Ovary (tissue), 9 donors: ENCODE data around the gene OMD. TPM values are rescaled to one million over a fixed set of nuclear protein-coding genes. Genes with fewer than 3 reads are reported as not detected.

Source experiments
- DNase-seq, 5 donors: peaks; one replicate each; pipeline ENCODE4 v3.0.0-alpha.2; 2019 to 2020
- H3K27ac ChIP-seq, 2 donors: fragments of 200-600 bp; one replicate each; pipeline versions ENCODE4 v1.5.1 to v1.8.0; 2019 to 2022
- H3K27me3 ChIP-seq: fragments of 200-600 bp; one replicate; pipeline ENCODE4 v1.8.0; 2022
- H3K36me3 ChIP-seq: fragments of 200-600 bp; sonication (generic); one replicate; pipeline ENCODE4 v1.5.1; 2019
- H3K4me1 ChIP-seq: one replicate; pipeline ENCODE4 v1.8.1; 2013; ENCODE audit warnings: mild to moderate bottlenecking, moderate library complexity; ENCODE audit not compliant: insufficient read depth
- H3K4me3 ChIP-seq: fragments of 200-600 bp; sonication (generic); one replicate; pipeline ENCODE4 v1.5.1; 2017
- H3K9me3 ChIP-seq, 2 donors: fragments of 200-600 bp in 1 of 2; sonication (generic) in 1 of 2; one replicate each; pipeline versions ENCODE4 v1.5.1 to v1.8.1; 2013 to 2019; ENCODE audit warnings: mild to moderate bottlenecking in 1 of 2, moderate library complexity in 1 of 2
- EP300 ChIP-seq: sonication (generic); formaldehyde crosslinking; IDR thresholded peaks from one replicate; pipeline ENCODE4 v1.6.1; 2017; ENCODE audit warnings: antibody characterized with exemption
- POLR2A ChIP-seq: fragments of 450-650 bp; IDR thresholded peaks from one replicate; pipeline ENCODE4 v1.6.1; 2017; ENCODE audit warnings: antibody characterized with exemption, mild to moderate bottlenecking, moderate library complexity
- WGBS, 3 donors: extraction: QIAGEN DNeasy Blood & Tissue Kit in 1 of 3; methylation state at CpG; one replicate each; pipeline versions ENCODE4 v1.1.5 to v1.1.7; 2013 to 2017; 5-methylcytosine and 5-hydroxymethylcytosine counted together
- intact Hi-C, 4 donors: fragments of 100-400 bp; cut with DNase I; formaldehyde crosslinking; loops; one replicate each; pipeline versions ENCODE4 v1.11.0 to v1.15.1; 2022 to 2023
- polyA plus RNA-seq, 2 donors: library from polyadenylated mRNA; stranded (reverse); fragments of 200-250 nt in 1 of 2; fragments of 350-450 nt in 1 of 2; fragmentation: Illumina TruSeq in 1 of 2; extraction: RNeasy Lipid Tissue Mini Kit (QIAGEN cat#74804) in 1 of 2; gene quantifications; one replicate each; pipeline ENCODE4 v1.2.3, GENCODE V29; 2013 to 2014
- total RNA-seq, 7 donors: library from RNA; depleted of rRNA in 2 of 7; stranded (reverse); fragments of >200 nt in 2 of 7; fragmentation: NEBNext Ultra II Directional in 3 of 7; extraction: Animal tissue kit (Norgen Biotek cat#: 25700) in 3 of 7; gene quantifications; one replicate each; pipeline versions ENCODE4 v1.1.0 to v1.2.4, GENCODE V29; 2016 to 2023
- TF ChIP-seq, protein P1 (sequence below), 3 donors: fragments of 450-650 bp in 2 of 3; fragments of 200-600 bp in 1 of 3; IDR thresholded peaks; one replicate each; pipeline versions ENCODE4 v1.5.1 to v1.8.0; 2016 to 2022; ENCODE audit warnings: antibody characterized with exemption in 3 of 3, mild to moderate bottlenecking in 1 of 3
- donor health status: DM: no; HTN: no; CAD: no; lungs with moderate emphysema.
- donor health status: DM: no; HTN: no; CAD: no.
- donor health status: Bipolar disorder and iron deficiency.
- donor health status: DM: yes; HTN: yes; CAD: no.
- donor health status: DM: no; HTN: no; CAD: no.
- donor health status: DM: yes; HTN: yes; CAD: no.

Gene OMD
- total and polyA plus RNA-seq, 9 donors: 2.1 to 32.6 (median 18.9) TPM

DNA sequence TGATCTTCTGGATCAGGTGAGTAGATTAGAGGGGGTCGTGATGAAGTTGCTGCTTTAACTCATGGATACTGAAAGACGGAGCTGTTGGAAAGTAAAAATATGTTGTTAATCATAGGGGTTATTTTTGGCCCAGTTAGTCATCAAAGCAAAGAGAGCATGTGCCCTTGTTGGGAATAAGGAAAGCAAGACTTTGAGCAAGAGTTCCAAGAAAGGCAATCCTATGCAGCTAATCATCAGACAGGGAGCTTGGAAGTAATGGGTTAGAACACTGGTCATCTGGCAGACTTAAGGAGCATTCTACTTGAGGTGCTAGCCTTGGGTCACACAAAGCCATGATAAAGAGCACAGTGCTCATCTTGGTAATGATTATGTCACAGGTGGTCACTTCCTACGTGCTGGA is 39.7 kb upstream of the OMD start:
- Histone ChIP-seq H3K27ac (peak overlapping the region in 1 of 2 donors; percentile 56), H3K9me3 (no peaks in the 10 kb centered on the region), H3K36me3 (no peaks in the 10 kb centered on the region), H3K27me3 (no peaks in the 10 kb centered on the region), H3K4me1 (peaks cover 7% of the 10 kb centered on the region), H3K4me3 (no peak overlapping the region)
- peak; percentile 29 for TF ChIP-seq EP300
- TF ChIP-seq, protein P1, sequence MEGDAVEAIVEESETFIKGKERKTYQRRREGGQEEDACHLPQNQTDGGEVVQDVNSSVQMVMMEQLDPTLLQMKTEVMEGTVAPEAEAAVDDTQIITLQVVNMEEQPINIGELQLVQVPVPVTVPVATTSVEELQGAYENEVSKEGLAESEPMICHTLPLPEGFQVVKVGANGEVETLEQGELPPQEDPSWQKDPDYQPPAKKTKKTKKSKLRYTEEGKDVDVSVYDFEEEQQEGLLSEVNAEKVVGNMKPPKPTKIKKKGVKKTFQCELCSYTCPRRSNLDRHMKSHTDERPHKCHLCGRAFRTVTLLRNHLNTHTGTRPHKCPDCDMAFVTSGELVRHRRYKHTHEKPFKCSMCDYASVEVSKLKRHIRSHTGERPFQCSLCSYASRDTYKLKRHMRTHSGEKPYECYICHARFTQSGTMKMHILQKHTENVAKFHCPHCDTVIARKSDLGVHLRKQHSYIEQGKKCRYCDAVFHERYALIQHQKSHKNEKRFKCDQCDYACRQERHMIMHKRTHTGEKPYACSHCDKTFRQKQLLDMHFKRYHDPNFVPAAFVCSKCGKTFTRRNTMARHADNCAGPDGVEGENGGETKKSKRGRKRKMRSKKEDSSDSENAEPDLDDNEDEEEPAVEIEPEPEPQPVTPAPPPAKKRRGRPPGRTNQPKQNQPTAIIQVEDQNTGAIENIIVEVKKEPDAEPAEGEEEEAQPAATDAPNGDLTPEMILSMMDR (IDR thresholded peaks at IDR 0.05): no peak
- TF ChIP-seq POLR2A: no peak
- no peak for DNase-seq
- intact Hi-C loops: no loop called here
- WGBS, 3 donors: 28 to 34% (median 32%) methylated on average over 3 of the region's 3 CpGs

DNA sequence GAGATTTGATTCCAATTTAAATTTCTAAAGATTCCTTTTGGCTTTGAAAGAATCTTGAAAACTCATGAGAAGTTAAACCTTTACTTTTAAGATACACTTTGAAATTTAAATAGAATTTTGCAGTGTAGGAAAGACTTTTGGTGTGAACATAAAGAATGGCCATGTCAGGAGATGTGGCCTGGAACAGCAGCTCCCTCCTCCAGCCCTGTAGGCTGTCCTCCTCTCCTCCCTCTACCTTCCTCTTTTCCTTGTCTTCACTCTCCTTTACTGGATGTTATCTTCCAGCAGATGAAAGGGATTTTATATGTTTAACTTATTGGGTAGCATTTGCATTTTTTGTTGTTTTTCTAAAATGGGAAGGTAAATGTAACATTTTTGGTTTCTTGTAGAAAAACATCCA is 39.1 kb upstream of the OMD start:
- Histone ChIP-seq H3K27ac (no peak overlapping the region), H3K27me3 (no peaks in the 10 kb centered on the region), H3K4me1 (peaks cover 7% of the 10 kb centered on the region), H3K36me3 (no peaks in the 10 kb centered on the region), H3K9me3 (no peaks in the 10 kb centered on the region), H3K4me3 (no peak overlapping the region)
- DNase-seq: no peak
- intact Hi-C loops: no loop called here
- TF ChIP-seq EP300: no peak
- TF ChIP-seq, protein P1 (IDR thresholded peaks at IDR 0.05): no peak
- no peak for TF ChIP-seq POLR2A

- TF ChIP-seq, protein P1 (IDR thresholded peaks at IDR 0.05): no peak
- TF ChIP-seq EP300 (no peak), POLR2A (no peak)
- Histone ChIP-seq H3K4me1 (no peaks in the 10 kb centered on the region), H3K27ac (no peak overlapping the region), H3K27me3 (no peaks in the 10 kb centered on the region), H3K4me3 (no peak overlapping the region), H3K36me3 (no peaks in the 10 kb centered on the region), H3K9me3 (no peaks in the 10 kb centered on the region)
- intact Hi-C loops: no loop called here
- no peak for DNase-seq
- 91 to 94% (median 91%) methylated on average over 4 of the region's 4 CpGs for WGBS, 3 donors
Observed at GRCh38 chr9:92457576-92457975, 33.3 kb upstream of the OMD start.

DNA sequence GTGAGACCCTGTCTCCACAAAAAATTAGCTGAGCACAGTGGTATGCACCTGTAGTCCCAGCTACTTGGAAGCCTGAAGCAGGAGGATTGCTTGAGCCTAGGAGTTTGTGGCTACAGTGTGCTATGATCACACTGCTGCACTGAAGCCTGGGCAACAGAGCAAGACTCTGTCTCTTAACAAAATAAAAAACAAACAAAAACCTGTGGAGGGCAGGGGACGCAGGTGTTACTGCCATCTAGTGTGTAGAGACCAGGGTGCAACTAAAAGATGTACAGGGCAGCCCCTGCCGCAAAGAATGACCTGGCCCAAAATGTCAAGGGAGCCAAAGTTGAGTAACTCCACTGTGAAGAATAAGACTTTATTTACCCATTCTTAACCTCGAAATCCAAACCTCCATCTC is 30.9 kb upstream of the OMD start:
- no peak overlapping the region for H3K27ac ChIP-seq
- TF ChIP-seq POLR2A (no peak), EP300 (no peak)
- TF ChIP-seq, protein P1 (IDR thresholded peaks at IDR 0.05): no peak

GRCh38 chr9:92446536-92446935 is 22.3 kb upstream of the OMD start:
- H3K4me3 ChIP-seq: no peak overlapping the region
- no peaks in the 10 kb centered on the region for H3K9me3 ChIP-seq
- H3K27me3 ChIP-seq: no peaks in the 10 kb centered on the region
- no peaks in the 10 kb centered on the region for H3K4me1 ChIP-seq
- H3K27ac ChIP-seq: no peak overlapping the region
- TF ChIP-seq POLR2A (no peak), EP300 (no peak)
- TF ChIP-seq, protein P1 (IDR thresholded peaks at IDR 0.05): no peak
- intact Hi-C loops: loop anchor here in 1 of 4 donors (10.0 kb wide), 1 partner anchor 188 kb away; no protein-coding TSS in a partner anchor
- no peaks in the 10 kb centered on the region for H3K36me3 ChIP-seq
- DNase-seq: no peak

More for the DNA sequence above, 30.9 kb upstream of the OMD start:
- Histone ChIP-seq H3K27me3 (no peaks in the 10 kb centered on the region), H3K4me3 (no peak overlapping the region), H3K4me1 (no peaks in the 10 kb centered on the region), H3K36me3 (no peaks in the 10 kb centered on the region), H3K9me3 (no peaks in the 10 kb centered on the region)
- intact Hi-C loops: no loop called here
- 91 to 93% (median 93%) methylated on average over 3 of the region's 3 CpGs for WGBS, 3 donors
- DNase-seq: no peak
